GM23248 (cell line): ENCODE data around the gene KRT12.

Source experiments
- EZH2 ChIP-seq: fragments of 200-600 bp; sonication (generic); IDR thresholded peaks from 2 replicates; pipeline ENCODE4 v1.6.1; 2018; ENCODE audit warnings: antibody characterized with exemption, mild to moderate bottlenecking; ENCODE audit not compliant: insufficient read depth, poor library complexity, severe bottlenecking
- EZH2phosphoT487 ChIP-seq: fragments of 200-600 bp; sonication (generic); IDR thresholded peaks from 2 replicates; pipeline ENCODE4 v1.6.1; 2018; ENCODE audit warnings: antibody characterized with exemption, moderate library complexity, mild to moderate bottlenecking, low read depth; ENCODE audit not compliant: insufficient read depth

DNA sequence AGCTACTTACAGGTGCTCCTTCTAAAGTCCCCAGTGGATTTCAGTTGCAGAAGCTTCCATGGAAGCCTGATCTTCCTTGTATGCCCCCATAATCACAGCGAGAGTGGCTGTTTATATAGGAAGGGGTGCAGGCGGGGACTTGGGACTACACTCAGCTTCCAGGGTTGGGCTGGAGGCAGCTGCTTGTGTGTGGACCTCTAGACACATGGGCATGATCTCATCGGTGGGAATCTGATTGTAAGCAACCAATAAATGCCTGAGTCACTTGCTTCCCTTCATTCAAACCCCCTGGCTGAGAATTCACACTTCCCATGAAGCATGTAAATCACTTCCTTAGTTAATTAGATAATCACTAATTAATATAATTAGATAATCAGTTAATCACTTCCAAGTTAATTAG, 19.1 kb upstream of the KRT12 start:
- TF ChIP-seq EZH2, result no peak
- no peak for TF ChIP-seq EZH2phosphoT487
